Stimulated activated CD4-positive, alpha-beta T cell treated with anti-CD3 and anti-CD28 coated beads, Interleukin-12 subunit alpha, Interleukin-12 subunit beta, amount 100 ng/mL, for 4 hours (primary cell): ENCODE measurements around the gene RNF121.

Source experiments
- DNase-seq: peaks from one replicate; pipeline ENCODE4 v3.0.0-alpha.2; 2020

Gene RNF121

DNA sequence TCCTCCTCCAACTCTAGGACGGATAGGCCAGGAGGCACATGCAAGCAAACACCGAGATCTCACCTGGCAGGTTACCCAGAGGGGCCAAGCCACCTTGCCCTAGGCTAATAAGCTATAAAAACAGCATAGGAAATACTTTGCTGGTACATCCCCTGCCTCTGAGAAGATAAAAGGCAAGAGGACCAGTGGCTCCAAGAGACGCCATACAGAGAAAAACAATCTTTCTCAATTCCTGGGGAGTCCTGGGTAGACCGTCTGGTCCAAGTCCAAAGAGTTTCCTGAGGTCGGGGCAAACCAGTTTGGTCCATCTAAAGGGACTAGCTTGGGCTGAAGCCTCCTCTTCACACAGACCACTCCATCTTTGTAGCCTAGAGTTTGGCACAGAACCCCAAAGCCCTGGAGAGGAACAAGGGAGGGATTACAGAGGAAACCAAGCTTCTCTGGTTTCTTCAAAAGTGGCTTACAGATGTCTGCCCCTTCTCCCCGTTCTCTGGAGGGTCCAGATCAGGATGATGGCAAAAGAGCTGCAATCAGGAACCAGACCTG, 111.1 kb downstream of the RNF121 start:
- no peak for DNase-seq

DNA sequence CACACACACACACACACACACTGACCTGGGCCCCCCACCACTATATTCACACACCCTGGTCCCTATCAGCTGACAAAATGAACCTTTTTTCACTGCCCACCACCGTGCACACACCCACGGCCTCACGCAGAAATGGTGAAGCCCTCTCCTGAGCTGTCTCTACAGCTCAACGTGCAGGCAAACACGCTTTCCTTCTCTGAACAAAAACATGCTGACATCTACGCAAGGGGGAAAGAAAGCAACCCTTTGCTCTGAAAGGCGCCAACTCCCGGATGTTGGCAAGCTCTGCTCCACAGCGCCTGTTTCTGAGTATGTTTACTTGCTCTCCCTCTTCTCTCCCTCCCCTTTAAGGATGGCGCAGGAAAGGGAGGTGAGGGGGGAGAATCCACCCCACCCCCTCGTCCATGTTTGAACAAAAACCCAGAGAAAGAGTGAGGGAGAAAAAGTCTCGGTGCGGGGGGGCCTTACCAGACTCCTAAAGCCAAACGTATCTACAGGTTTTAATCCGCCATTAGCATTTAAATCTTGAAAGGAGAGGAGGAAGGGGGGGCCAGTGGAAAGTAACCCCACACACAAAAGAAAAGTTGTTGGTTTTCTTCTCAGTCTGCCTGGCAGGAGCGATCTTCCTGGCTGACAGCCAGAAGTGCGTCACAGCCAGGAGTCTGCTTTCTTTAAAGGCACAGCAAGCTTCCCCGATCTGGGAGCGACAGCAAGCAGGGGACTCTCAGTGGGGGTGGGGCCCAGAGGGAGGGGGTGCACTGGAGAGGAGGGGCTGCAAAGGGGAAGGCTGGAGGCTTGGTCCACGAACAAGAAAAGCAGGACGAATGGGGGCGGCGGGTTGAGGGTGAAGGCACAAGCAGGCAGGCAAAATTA, 111.9 kb downstream of the RNF121 start:
- peak; percentile 72 for DNase-seq

DNA sequence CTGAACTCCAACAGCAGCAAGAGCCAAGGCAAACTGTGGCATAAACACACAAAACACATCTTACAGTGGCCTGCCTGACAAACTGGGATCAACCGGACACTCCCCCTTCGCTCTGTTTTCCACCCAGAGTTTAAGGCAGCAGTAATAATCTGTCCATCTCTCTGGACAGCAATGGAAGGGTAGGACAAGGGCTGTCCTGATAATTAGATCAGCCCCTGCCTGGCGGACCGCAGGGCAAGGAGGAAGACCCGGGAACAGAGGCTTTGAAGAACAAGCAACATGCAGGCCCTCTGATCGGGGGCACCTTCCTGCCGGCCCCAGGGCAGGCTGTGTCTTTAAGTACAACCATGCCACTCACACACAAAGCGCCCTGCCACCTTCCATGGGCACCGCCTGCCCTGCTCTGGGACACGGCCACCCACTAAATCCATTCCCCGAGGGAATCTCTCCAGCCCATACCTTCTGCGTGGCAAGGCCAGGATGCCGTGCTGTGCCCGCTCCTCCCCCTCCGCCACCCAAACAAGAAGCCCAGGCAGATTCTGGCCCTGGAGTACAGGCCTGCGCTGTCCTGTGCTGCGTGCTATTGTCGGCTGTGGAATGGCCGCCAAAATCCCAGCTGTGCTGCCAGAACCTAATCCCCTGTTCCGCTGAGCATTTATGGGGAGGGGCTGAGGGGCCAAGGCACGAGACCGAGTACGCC, 112.7 kb downstream of the RNF121 start:
- peak; percentile 25 for DNase-seq

- DNase-seq: no peak
Measured at GRCh38 chr11:72042064-72042745, 113.4 kb downstream of the RNF121 start.

GRCh38 chr11:72045849-72046248, 117.0 kb downstream of the RNF121 start:
- no peak for DNase-seq
